NCI-H1694 treated with DMSO at 0.1 percent for 48 hours (cell line): ENCODE measurements around the gene SLC12A7.
"Not testable (repeated sequence)": the region's sequence is repeated elsewhere in the genome, so short reads cannot be mapped to it uniquely, and the experiment has no call there.

ENCODE experiments used
- DNase-seq: peaks from one replicate; lab custom pipeline; 2025; lab: John Stamatoyannopoulos, UW

Gene SLC12A7

DNA sequence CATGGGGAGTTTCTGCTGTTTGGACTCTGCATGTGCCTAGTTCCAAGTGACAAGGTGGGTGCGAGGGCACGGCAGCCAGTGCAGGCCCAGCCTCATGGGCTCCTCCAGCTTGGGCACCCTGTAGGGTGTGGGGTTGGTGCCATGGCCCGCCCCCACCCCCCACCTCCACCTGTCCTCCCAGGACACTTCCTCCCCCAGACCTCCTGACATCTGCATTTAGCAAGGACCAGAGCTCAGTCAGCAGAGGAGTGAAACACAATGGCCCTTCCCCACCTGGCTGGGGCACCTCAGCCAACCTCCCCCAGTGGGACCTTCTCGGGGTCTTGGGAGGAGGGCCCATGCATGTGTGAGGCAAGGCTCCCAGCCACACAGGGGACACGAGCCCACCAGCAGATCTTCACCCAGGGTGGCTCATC lies 105.2 kb downstream of the SLC12A7 start:
- no peak for DNase-seq

DNA sequence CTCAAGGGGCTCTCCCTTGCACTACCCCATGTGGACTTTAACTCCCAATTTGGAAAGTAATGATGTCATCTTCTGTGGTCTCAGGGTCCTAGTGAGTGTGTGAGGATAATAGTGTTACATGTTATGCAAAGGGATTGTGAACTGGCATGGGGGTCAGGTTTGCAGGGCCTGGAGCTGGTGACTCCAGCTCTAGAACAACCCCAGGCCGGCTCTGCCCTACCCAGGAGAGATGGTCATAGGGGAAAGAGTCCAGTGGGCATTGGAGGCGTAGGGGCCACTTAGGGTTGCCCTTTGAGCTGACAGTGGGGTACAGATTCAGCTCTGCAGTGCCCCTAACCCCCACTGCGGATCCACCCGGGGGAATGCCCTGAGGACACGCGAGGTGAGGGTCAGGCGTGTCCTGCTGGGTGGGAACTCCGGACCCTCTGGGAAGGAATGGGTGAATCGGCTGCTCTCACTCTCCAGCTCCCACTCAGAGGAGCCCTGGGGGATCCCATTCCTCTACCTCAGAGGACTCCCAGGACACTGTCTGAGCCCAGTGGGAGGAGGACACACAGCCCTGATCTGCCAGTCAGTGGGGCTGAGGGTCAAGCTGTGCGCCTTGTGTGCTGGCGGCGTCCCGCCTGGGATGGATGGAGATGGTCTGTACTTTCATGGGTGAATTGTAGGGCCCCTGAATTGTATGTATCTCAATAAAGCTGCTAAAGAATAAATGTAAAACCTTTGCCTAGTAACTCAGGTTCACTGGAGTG lies 105.8 kb downstream of the SLC12A7 start:
- no peak for DNase-seq

DNA sequence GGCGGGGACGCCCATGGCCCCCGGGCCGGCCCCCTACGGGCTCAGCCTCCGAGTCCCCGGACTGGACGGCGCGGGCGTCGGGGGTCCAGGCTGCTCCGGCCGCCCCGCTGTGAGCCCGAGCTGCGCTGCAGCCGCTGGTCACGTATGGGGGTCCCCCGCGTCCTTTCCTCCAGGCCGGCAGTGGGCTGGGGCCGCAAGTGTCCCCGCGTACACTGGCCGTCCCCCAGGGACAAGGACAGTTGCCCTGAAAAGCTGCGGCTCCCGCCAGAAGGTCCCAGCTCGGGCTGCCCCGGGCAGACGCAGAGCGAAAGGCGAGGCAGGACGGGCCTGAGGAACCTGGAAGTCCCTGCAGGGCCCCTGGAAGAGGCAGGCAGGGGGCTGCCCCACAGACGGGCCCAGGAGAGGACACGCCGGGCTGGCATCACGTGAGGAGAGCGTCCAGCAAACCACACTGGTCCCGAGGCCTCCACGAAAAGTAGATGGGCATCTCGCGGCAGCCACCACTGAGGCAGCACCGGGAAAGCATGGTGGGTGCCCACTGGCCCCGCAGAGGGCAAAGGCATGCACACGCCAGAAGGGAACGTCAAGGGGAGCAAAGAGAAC lies 106.5 kb downstream of the SLC12A7 start:
- DNase-seq = no peak

DNA sequence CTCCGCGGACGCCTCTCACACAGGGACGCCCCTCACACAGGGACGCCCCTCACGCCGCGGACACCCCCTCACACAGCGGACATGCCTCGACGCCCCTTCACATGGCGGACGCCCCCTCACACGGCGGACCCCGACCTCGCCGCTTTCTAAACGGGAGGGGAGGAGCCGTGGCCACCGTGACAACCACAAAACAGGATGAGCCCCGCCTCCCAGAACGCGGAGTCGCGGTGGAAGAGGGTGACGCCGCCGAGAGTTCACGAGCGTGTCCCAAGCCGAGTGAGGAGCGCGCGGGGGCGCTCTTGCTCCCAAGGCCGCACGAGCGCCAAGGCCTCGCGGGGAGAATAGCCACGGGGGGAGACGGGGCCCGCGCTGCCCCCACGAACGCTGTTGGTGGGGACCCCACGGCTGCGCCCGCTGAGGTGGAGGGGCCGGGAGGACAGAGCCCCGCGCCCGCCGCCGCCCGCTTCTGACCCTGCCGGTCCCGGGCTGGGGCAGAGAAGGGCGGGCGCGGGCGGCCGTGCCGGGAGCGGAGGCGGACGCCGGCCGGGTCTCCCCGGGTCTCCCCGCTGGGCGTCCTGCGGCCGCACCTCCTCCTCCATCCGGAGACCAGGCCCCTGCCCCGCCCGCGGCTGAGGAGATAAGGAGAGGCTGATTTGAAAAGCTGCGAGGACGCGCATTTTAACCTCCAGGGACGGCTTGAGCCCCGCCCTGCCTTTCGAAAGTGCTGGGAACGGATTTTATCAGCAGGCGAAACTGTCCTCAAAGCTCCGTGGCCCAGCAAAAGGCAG lies 107.2 kb downstream of the SLC12A7 start:
- DNase-seq = no peak

DNA sequence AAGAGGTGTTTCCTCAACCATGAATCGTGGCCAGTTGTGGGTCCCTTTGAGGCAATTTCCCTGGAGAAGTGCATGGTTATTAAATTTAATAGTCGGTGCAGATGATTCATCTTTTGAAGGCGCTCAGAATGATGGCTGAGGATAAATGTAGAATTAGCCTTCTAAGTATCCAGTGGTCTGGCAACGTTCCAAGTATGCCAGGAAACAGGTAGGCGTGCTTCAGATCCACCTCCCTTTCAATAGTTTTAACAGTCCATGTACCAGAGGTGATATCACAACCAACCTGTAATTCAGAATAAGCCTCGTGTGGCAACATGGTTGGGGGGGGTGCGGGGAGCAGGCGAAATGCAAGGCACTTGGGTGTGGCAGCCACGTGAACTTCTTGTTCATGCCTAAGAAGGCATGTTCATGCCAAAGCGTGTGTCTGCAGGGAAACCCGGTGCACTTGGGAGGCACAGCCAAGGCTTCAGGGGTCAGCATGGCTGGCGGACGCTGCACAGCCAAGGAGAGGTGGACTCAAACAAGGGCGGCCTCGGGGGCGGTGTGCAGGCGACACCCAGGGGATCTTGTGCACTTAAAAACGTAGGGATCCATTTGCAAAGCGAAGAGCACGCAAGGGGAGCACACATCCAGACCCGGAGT lies 108.4 kb downstream of the SLC12A7 start:
- no peak for DNase-seq

DNA sequence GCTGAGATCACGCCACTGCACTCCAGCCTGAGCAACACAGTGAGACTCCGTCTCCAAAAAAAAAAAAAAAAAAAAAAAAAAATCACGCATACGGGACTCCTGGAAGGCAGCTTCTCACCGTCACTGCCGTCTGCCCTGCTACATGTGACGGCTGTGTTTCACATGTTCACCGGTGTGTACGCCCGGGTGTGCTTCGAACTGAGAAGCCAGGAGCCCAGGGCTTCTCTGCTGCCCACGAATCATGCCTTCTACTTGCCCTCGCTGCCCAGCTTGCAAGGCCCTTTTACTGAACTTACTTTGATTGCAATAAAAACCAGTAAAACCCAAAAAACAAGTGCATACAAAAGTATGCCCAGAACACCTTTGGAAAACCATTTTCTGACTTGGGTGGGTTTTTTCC lies 109.0 kb downstream of the SLC12A7 start:
- DNase-seq = no peak

DNA sequence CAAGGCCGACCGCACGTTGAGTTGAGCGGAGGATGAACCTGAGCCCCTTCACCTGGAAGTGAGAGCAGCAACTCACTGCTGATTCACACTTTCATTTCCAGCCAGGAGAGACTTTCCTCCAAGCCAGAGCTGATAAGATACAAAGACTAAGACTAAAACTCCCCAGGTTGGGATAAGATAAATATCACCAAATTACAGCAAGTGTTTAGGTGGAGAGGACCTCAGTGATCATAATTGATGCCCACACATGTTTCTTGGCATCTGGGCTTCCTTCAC lies 109.7 kb downstream of the SLC12A7 start:
- no peak for DNase-seq

DNA sequence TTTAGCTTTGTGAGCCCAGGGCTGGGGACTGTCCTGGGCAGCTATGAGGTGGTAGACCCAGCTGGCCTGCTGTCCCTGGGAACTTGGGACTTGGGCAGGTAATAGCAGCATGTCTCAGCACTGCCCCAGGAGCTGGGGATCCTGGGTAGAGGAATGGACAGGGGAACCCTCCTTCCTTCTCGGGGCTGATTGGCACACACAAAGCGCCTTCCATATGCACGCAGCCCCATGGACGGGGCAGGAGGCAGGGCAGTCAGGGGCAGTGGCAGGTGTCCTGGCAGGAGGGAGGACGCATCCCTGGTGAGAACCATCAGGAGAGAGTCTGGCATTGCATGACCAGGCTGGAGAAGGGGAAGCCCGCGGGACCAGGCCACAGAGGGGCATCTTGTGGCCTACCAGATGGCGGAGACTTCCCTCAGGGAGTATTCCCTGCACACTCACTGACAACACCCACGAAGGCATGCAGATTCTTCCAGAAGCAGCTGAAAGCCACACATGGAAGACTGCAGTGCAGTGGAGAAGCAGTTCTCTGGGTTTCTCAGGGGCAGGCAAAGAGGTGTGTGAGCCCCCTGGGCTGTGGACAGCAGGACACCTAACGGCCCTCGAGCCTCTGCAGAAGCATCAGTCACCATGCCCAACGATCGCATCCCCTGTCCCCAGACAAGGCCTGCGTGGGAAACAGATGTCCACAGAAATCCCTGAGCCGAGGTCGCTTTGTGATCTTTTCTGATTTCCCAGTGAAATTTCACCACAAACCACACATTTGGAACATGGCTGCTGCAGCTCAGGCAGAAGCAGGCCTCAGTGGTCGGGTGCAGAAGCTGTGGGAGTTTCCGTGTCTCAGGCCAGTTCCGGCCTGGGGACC lies 110.2 kb downstream of the SLC12A7 start:
- no peak for DNase-seq

DNA sequence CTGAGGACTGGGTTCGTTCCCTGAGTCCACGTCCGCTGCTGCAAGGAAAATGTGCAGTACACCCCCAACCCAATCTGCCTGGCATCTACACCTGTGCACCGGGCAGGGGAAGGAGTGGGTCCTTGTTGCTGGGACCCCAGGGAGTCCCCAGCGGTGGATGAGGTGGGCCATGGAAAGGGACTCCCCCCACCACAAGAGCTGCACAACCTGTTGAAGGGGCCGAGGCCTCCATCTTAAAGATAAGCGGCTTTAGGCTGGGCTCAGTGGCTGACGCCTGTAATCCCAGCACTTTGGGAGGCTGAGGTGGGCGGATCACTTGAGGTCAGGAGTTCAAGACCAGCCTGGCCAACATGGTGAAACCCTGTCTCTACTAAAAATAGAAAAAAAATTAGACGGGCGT lies 111.0 kb downstream of the SLC12A7 start:
- DNase-seq = not testable (repeated sequence)
